Testis (tissue), 2 donors: ENCODE data around the gene SYT11.

Source experiments
- CTCF ChIP-seq, 3 experiments: fragments of 450-650 bp in 2 of 3; fragments of 200-600 bp in 1 of 3; sonication (generic) in 1 of 3; IDR thresholded peaks; one replicate each; pipeline ENCODE4 v1.5.1; 2016 to 2019; ENCODE audit warnings: antibody characterized with exemption in 3 of 3, mild to moderate bottlenecking in 2 of 3, moderate library complexity in 1 of 3
- POLR2A ChIP-seq: fragments of 450-650 bp; IDR thresholded peaks from one replicate; pipeline ENCODE4 v1.6.1; 2017; ENCODE audit warnings: antibody characterized with exemption, mild to moderate bottlenecking, moderate library complexity

GRCh38 chr1:155898888-155899287 is 39.5 kb downstream of the SYT11 start:
- no peak for TF ChIP-seq CTCF (IDR thresholded peaks at IDR 0.05)
- TF ChIP-seq POLR2A = no peak
